DND-41 (cell line): ENCODE results near the gene ME3.

Source experiments
- ATAC-seq: fragments of 200-7000 bp; cut with Tn5 transposase; 3 replicates; pipeline ENCODE4 v1.9.1; 2021; ENCODE audit warnings: low read depth; ENCODE audit not compliant: insufficient read depth
- DNase-seq: peaks from one replicate; pipeline ENCODE4 v3.0.0-alpha.2; 2020
- H2AFZ ChIP-seq: 2 replicates; pipeline ENCODE4 v1.6.0; 2012; ENCODE audit warnings: low read depth, low read length
- H3K27ac ChIP-seq: 2 replicates; pipeline ENCODE4 v1.5.1; 2012; ENCODE audit warnings: low read length, inconsistent platforms
- H3K27me3 ChIP-seq: fragments of 200-600 bp; sonication (generic); 2 replicates; pipeline ENCODE4 v1.6.0; 2012; ENCODE audit warnings: low read length, mild to moderate bottlenecking, inconsistent platforms; ENCODE audit not compliant: insufficient read depth, poor library complexity
- H3K36me3 ChIP-seq: 2 replicates; pipeline ENCODE4 v1.5.1; 2012; ENCODE audit warnings: low read length, inconsistent platforms; ENCODE audit not compliant: insufficient read depth
- H3K4me1 ChIP-seq: 2 replicates; pipeline ENCODE4 v1.5.1; 2012; ENCODE audit warnings: mild to moderate bottlenecking, low read length; ENCODE audit not compliant: insufficient read depth
- H3K4me2 ChIP-seq: 2 replicates; pipeline ENCODE4 v1.6.0; 2012; ENCODE audit warnings: mild to moderate bottlenecking, moderate library complexity, low read length, inconsistent platforms; ENCODE audit not compliant: insufficient read depth
- H3K4me3 ChIP-seq, 2 experiments: fragments of 200-600 bp in 1 of 2; shearing (Covaris generic) in 1 of 2; 2 replicates each; pipeline ENCODE4 v1.5.1; 2012 to 2016; ENCODE audit warnings: inconsistent platforms in 2 of 2, low read length in 2 of 2, mild to moderate bottlenecking in 2 of 2, low read depth in 1 of 2, moderate library complexity in 1 of 2
- H3K79me2 ChIP-seq: 2 replicates; pipeline ENCODE4 v1.6.0; 2012; ENCODE audit warnings: low read length, inconsistent platforms; ENCODE audit not compliant: insufficient read depth
- H3K9ac ChIP-seq: 2 replicates; pipeline ENCODE4 v1.6.0; 2012; ENCODE audit warnings: low read depth, mild to moderate bottlenecking, inconsistent platforms, low read length, moderate library complexity
- H3K9me3 ChIP-seq: 2 replicates; pipeline ENCODE4 v1.5.1; 2012; ENCODE audit warnings: low read length, moderate library complexity, mild to moderate bottlenecking, inconsistent platforms; ENCODE audit not compliant: insufficient read depth, severe bottlenecking
- H4K20me1 ChIP-seq: 2 replicates; pipeline ENCODE4 v1.6.0; 2012; ENCODE audit warnings: low read length; ENCODE audit not compliant: insufficient read depth
- EZH2 ChIP-seq: IDR thresholded peaks from 3 replicates; pipeline ENCODE4 v1.6.1; 2012; ENCODE audit warnings: borderline replicate concordance, low read depth, mild to moderate bottlenecking, moderate library complexity, low read length, inconsistent platforms; ENCODE audit not compliant: severe bottlenecking
- TF ChIP-seq, protein P1 (sequence below): IDR thresholded peaks from 2 replicates; pipeline ENCODE4 v1.5.1; 2012; ENCODE audit warnings: borderline replicate concordance, low read length, moderate library complexity, mild to moderate bottlenecking; ENCODE audit not compliant: poor library complexity, severe bottlenecking; ENCODE audit errors: extremely low read depth

Gene ME3

DNA sequence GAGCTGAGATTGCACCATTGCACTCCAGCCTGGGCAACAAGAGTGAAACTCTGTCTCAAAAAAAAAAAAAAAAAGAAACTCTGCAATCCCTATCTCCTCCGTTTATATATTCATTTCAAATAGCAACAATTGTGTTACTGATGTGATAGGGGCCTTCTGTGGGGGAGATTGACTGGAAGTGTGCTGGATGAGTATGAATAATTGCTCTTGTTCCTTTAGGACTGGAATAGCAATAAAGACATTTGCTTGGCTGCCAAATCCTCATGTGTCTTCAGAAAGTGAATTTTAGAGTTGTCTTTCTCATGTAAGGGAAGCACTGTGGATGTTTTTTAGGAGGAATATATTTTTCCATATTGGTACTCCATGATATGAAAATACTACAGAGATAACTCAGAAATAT, 21.1 kb upstream of the ME3 start:
- Histone ChIP-seq H3K27ac (no peak overlapping the region), H3K27me3 (no peaks in the 10 kb centered on the region)
- no peak for ATAC-seq

DNA sequence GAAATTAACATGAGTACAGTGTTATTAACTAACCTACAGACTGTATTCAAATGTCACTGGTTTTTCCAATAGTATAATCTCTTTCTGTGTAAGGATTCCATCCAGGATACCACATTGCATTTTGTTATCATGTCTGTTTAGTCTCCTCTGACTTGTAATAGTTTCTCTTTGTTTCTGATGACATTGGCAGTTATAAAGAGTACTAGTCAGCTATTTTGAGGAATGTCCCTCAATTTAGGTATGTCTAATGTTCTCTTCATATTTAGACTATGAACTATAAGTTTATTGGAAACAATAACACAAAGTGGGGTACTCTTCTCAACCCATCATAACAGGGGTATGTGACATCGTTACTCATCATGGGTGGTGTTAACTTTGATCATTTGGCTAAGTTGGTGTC, 20.3 kb upstream of the ME3 start:
- Histone ChIP-seq H3K27me3 (no peaks in the 10 kb centered on the region), H3K9ac (no peak overlapping the region), H2AFZ (no peak overlapping the region), H3K27ac (no peak overlapping the region), H3K4me1 (no peaks in the 10 kb centered on the region), H3K4me3 (no peak overlapping the region), H3K36me3 (no peaks in the 10 kb centered on the region), H3K4me2 (no peak overlapping the region), H3K79me2 (no peaks in the 10 kb centered on the region), H4K20me1 (no peaks in the 10 kb centered on the region), H3K9me3 (no peaks in the 10 kb centered on the region)
- TF ChIP-seq, protein P1, sequence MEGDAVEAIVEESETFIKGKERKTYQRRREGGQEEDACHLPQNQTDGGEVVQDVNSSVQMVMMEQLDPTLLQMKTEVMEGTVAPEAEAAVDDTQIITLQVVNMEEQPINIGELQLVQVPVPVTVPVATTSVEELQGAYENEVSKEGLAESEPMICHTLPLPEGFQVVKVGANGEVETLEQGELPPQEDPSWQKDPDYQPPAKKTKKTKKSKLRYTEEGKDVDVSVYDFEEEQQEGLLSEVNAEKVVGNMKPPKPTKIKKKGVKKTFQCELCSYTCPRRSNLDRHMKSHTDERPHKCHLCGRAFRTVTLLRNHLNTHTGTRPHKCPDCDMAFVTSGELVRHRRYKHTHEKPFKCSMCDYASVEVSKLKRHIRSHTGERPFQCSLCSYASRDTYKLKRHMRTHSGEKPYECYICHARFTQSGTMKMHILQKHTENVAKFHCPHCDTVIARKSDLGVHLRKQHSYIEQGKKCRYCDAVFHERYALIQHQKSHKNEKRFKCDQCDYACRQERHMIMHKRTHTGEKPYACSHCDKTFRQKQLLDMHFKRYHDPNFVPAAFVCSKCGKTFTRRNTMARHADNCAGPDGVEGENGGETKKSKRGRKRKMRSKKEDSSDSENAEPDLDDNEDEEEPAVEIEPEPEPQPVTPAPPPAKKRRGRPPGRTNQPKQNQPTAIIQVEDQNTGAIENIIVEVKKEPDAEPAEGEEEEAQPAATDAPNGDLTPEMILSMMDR = no peak
- no peak for TF ChIP-seq EZH2
- DNase-seq = no peak
- no peak for ATAC-seq

More for the DNA sequence above, 21.1 kb upstream of the ME3 start:
- H4K20me1 ChIP-seq = no peaks in the 10 kb centered on the region
- H3K4me3 ChIP-seq = no peak overlapping the region
- H3K4me1 ChIP-seq = no peaks in the 10 kb centered on the region
- H3K9me3 ChIP-seq = no peaks in the 10 kb centered on the region
- H3K79me2 ChIP-seq = no peaks in the 10 kb centered on the region
- no peak for DNase-seq
- no peaks in the 10 kb centered on the region for H3K36me3 ChIP-seq
- H3K4me2 ChIP-seq = no peak overlapping the region
- no peak overlapping the region for H3K9ac ChIP-seq
- no peak overlapping the region for H2AFZ ChIP-seq
- TF ChIP-seq, protein P1 = no peak
- no peak for TF ChIP-seq EZH2

DNA sequence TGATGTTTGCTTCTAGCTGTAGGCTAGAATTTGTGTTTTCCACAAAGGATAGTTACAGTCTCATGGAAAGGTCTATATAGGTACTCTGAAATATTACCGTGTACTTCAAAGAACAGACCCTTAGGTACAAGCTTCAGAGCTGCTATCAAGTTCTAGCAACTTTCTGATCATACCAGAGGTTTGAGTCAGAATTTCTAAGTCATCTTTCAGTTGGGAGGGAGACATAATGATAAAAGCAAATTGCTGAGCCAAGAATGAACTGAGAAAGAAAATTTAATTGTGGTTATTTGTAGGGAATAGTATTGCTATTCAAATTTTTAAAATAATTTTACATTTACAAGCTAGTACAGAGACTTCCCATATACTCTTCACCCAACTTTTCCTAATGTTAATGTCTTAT, 19.9 kb upstream of the ME3 start:
- no peak overlapping the region for H2AFZ ChIP-seq
- no peaks in the 10 kb centered on the region for H3K9me3 ChIP-seq
- no peaks in the 10 kb centered on the region for H4K20me1 ChIP-seq
- H3K4me2 ChIP-seq = no peak overlapping the region
- DNase-seq (no peak), ATAC-seq (no peak)
- no peaks in the 10 kb centered on the region for H3K79me2 ChIP-seq
- H3K4me3 ChIP-seq = no peak overlapping the region
- no peaks in the 10 kb centered on the region for H3K36me3 ChIP-seq
- H3K4me1 ChIP-seq = no peaks in the 10 kb centered on the region
- H3K27me3 ChIP-seq = no peaks in the 10 kb centered on the region
- H3K9ac ChIP-seq = no peak overlapping the region
- H3K27ac ChIP-seq = no peak overlapping the region
- no peak for TF ChIP-seq EZH2
- TF ChIP-seq, protein P1 = no peak
